Epithelial cell of esophagus (primary cell): Measurements from ENCODE around the gene METTL3.

Experiments
- DNase-seq: peaks from one replicate; pipeline ENCODE4 v3.0.0; 2010; ENCODE audit warnings: low read depth
- H3K4me3 ChIP-seq: 2 replicates; pipeline ENCODE4 v1.5.1; 2011; ENCODE audit warnings: mild to moderate bottlenecking, low read length, control low read depth
- CTCF ChIP-seq: IDR thresholded peaks from 2 replicates; pipeline ENCODE4 v1.5.1; 2011; ENCODE audit warnings: low read depth, mild to moderate bottlenecking, low read length, control low read depth, inconsistent platforms; ENCODE audit not compliant: insufficient read depth; ENCODE audit errors: missing control alignments

The METTL3 gene

GRCh38 chr14:21476523-21476924 lies 34.6 kb downstream of the METTL3 start:
- TF ChIP-seq CTCF: no peak
- H3K4me3 ChIP-seq: peak overlapping the region; percentile 98
- peak; percentile 90 for DNase-seq

- TF ChIP-seq CTCF: no peak
- no peak for DNase-seq
- H3K4me3 ChIP-seq: peak overlapping the region; percentile 98
These were observed 35.2 kb downstream of the METTL3 start for GRCh38 chr14:21475767-21476522.

GRCh38 chr14:21467616-21468015 lies 43.5 kb downstream of the METTL3 start:
- DNase-seq: peak; percentile 43
- TF ChIP-seq CTCF: no peak
- H3K4me3 ChIP-seq: no peak overlapping the region

- DNase-seq: peak; percentile 100
- peak; percentile 53 for TF ChIP-seq CTCF
- peak within 1 kb of the TSS; percentile 83 for H3K4me3 ChIP-seq
These were observed 55.0 kb downstream of the METTL3 start, which contains the start of gene CHD8 for GRCh38 chr14:21455912-21456667. Gene CHD8, minus strand, starts transcription at chr14:21456123. Its CDS starts 24,480 bp downstream, at chr14:21431643.

- H3K4me3 ChIP-seq: peak overlapping the region; percentile 83
- no peak for TF ChIP-seq CTCF
- peak; percentile 40 for DNase-seq
These were observed 55.6 kb downstream of the METTL3 start for GRCh38 chr14:21455592-21455911.

- no peak for DNase-seq
- H3K4me3 ChIP-seq: peak overlapping the region; percentile 83
- no peak for TF ChIP-seq CTCF
These were observed 56.1 kb downstream of the METTL3 start for GRCh38 chr14:21454843-21455544.
